Trophoblast cell (in vitro differentiated cells and primary cell): Measurements from ENCODE around the gene VSIG10.

Experiments
- DNase-seq, 2 donors: peaks; one replicate each; pipeline ENCODE4 v3.0.0-alpha.2; 2016
- H2AFZ ChIP-seq: 2 replicates; pipeline ENCODE4 v1.6.1; 2013; ENCODE audit warnings: low read length, moderate library complexity, mild to moderate bottlenecking; ENCODE audit not compliant: insufficient read depth, poor library complexity
- H2AK5ac ChIP-seq: 2 replicates; pipeline ENCODE4 v1.6.1; 2013; ENCODE audit warnings: mild to moderate bottlenecking, low read length
- H2BK120ac ChIP-seq: 2 replicates; pipeline ENCODE4 v1.6.1; 2013; ENCODE audit warnings: low read length, mild to moderate bottlenecking, moderate library complexity; ENCODE audit not compliant: insufficient read depth, poor library complexity
- H2BK12ac ChIP-seq: 2 replicates; pipeline ENCODE4 v1.6.1; 2013; ENCODE audit warnings: mild to moderate bottlenecking, low read length, moderate library complexity
- H2BK5ac ChIP-seq: 2 replicates; pipeline ENCODE4 v1.6.1; 2013; ENCODE audit warnings: low read length, low read depth, moderate library complexity, mild to moderate bottlenecking; ENCODE audit not compliant: poor library complexity
- H3K14ac ChIP-seq: 2 replicates; pipeline ENCODE4 v1.6.1; 2013; ENCODE audit warnings: mild to moderate bottlenecking, low read length
- H3K18ac ChIP-seq: 2 replicates; pipeline ENCODE4 v1.6.1; 2013; ENCODE audit warnings: mild to moderate bottlenecking, low read length
- H3K23ac ChIP-seq: 2 replicates; pipeline ENCODE4 v1.6.1; 2013; ENCODE audit warnings: low read length
- H3K27ac ChIP-seq: 2 replicates; pipeline ENCODE4 v1.5.1; 2013; ENCODE audit warnings: low read depth, mild to moderate bottlenecking, inconsistent platforms, low read length, moderate library complexity
- H3K27me3 ChIP-seq: 2 replicates; pipeline ENCODE4 v1.6.1; 2013; ENCODE audit warnings: inconsistent platforms, mild to moderate bottlenecking, low read length, moderate library complexity; ENCODE audit not compliant: insufficient read depth
- H3K36me3 ChIP-seq, 2 experiments: 1 replicate in 1 of 2; 2 replicates in 1 of 2; pipeline ENCODE4 v1.6.1; 2013; ENCODE audit warnings: low read length in 2 of 2, mild to moderate bottlenecking in 2 of 2, moderate library complexity in 1 of 2; ENCODE audit not compliant: insufficient read depth in 2 of 2, control insufficient read depth in 1 of 2
- H3K4ac ChIP-seq: 2 replicates; pipeline ENCODE4 v1.6.1; 2013; ENCODE audit warnings: low read depth, mild to moderate bottlenecking, low read length, moderate library complexity
- H3K4me1 ChIP-seq, 2 experiments: 1 replicate in 1 of 2; 2 replicates in 1 of 2; pipeline ENCODE4 v1.6.1; 2013; ENCODE audit warnings: low read length in 2 of 2, mild to moderate bottlenecking in 2 of 2, moderate library complexity in 1 of 2; ENCODE audit not compliant: insufficient read depth in 2 of 2, control insufficient read depth in 1 of 2
- H3K4me2 ChIP-seq: 2 replicates; pipeline ENCODE4 v1.6.1; 2013; ENCODE audit warnings: inconsistent platforms, mild to moderate bottlenecking, low read length, moderate library complexity
- H3K4me3 ChIP-seq: 2 replicates; pipeline ENCODE4 v1.5.1; 2013; ENCODE audit warnings: mild to moderate bottlenecking, low read depth, low read length, inconsistent platforms
- H3K79me1 ChIP-seq: one replicate; pipeline ENCODE4 v1.6.1; 2013; ENCODE audit warnings: low read length
- H3K79me2 ChIP-seq: 2 replicates; pipeline ENCODE4 v1.6.1; 2013; ENCODE audit warnings: low read length, mild to moderate bottlenecking; ENCODE audit not compliant: control insufficient read depth, insufficient read depth, poor library complexity
- H3K9ac ChIP-seq: 2 replicates; pipeline ENCODE4 v1.6.1; 2013; ENCODE audit warnings: mild to moderate bottlenecking, low read length
- H3K9me3 ChIP-seq: 2 replicates; pipeline ENCODE4 v1.6.1; 2013; ENCODE audit warnings: low read depth, mild to moderate bottlenecking, control low read depth, inconsistent platforms, low read length; ENCODE audit not compliant: insufficient read depth
- H4K12ac ChIP-seq: 2 replicates; pipeline ENCODE4 v1.6.1; 2013; ENCODE audit warnings: low read depth, mild to moderate bottlenecking, low read length, moderate library complexity
- H4K8ac ChIP-seq: 2 replicates; pipeline ENCODE4 v1.6.1; 2013; ENCODE audit warnings: low read depth, mild to moderate bottlenecking, low read length, moderate library complexity
- H4K91ac ChIP-seq: one replicate; pipeline ENCODE4 v1.6.1; 2013; ENCODE audit warnings: low read depth, mild to moderate bottlenecking, low read length, moderate library complexity
- WGBS: extraction: QIAGEN DNeasy Blood & Tissue Kit; methylation state at CpG from one replicate; pipeline ENCODE4 v1.1.7; 2013; ENCODE audit warnings: missing lambda C conversion rate; ENCODE audit not compliant: insufficient read length, insufficient coverage; ENCODE audit errors: extremely low coverage; 5-methylcytosine and 5-hydroxymethylcytosine counted together

VSIG10 gene

GRCh38 chr12:118044075-118044474 lies 59.7 kb downstream of the VSIG10 start:
- H4K91ac ChIP-seq = no peak overlapping the region
- no peak overlapping the region for H2AK5ac ChIP-seq
- H3K79me2 ChIP-seq = no peaks in the 10 kb centered on the region
- no peak for DNase-seq
- no peak overlapping the region for H2BK120ac ChIP-seq
- no peaks in the 10 kb centered on the region for H3K4me1 ChIP-seq
- no peak overlapping the region for H3K4me3 ChIP-seq
- no peak overlapping the region for H2BK5ac ChIP-seq
- no peak overlapping the region for H3K27ac ChIP-seq
- no peak overlapping the region for H3K18ac ChIP-seq
- no peak overlapping the region for H2AFZ ChIP-seq
- no peaks in the 10 kb centered on the region for H3K27me3 ChIP-seq
- H4K8ac ChIP-seq = no peak overlapping the region
- no peak overlapping the region for H3K9ac ChIP-seq
- no peak overlapping the region for H4K12ac ChIP-seq
- H2BK12ac ChIP-seq = no peak overlapping the region
- H3K36me3 ChIP-seq = peaks cover 35 to 40% of the 10 kb centered on the region in 2 experiments
- WGBS = no CpG with 5 or more reads among the region's 2 CpGs
- no peak overlapping the region for H3K23ac ChIP-seq
- H3K14ac ChIP-seq = no peak overlapping the region
- H3K9me3 ChIP-seq = peaks cover 3% of the 10 kb centered on the region
- H3K79me1 ChIP-seq = no peaks in the 10 kb centered on the region
- H3K4ac ChIP-seq = no peak overlapping the region
- H3K4me2 ChIP-seq = no peak overlapping the region

- no peaks in the 10 kb centered on the region for H3K27me3 ChIP-seq
- no peak overlapping the region for H3K9ac ChIP-seq
- no peak overlapping the region for H3K18ac ChIP-seq
- peaks cover 37 to 47% of the 10 kb centered on the region in 2 experiments for H3K36me3 ChIP-seq
- no peak overlapping the region for H4K91ac ChIP-seq
- no peak overlapping the region for H3K4me3 ChIP-seq
- no CpG with 5 or more reads among the region's 4 CpGs for WGBS
- peaks cover 3% of the 10 kb centered on the region for H3K9me3 ChIP-seq
- no peak overlapping the region for H2AFZ ChIP-seq
- H4K12ac ChIP-seq = no peak overlapping the region
- H3K27ac ChIP-seq = no peak overlapping the region
- peak in 1 of 2 donors; percentile 58 for DNase-seq
- H2BK5ac ChIP-seq = no peak overlapping the region
- no peak overlapping the region for H3K4me2 ChIP-seq
- no peak overlapping the region for H3K4ac ChIP-seq
- H3K23ac ChIP-seq = no peak overlapping the region
- H4K8ac ChIP-seq = no peak overlapping the region
- H3K79me2 ChIP-seq = no peaks in the 10 kb centered on the region
- no peaks in the 10 kb centered on the region for H3K4me1 ChIP-seq
- no peak overlapping the region for H2BK12ac ChIP-seq
- H3K14ac ChIP-seq = no peak overlapping the region
- no peak overlapping the region for H2AK5ac ChIP-seq
- H2BK120ac ChIP-seq = no peak overlapping the region
- no peaks in the 10 kb centered on the region for H3K79me1 ChIP-seq
Measured at GRCh38 chr12:118042091-118042490, 61.7 kb downstream of the VSIG10 start.

- H3K4me2 ChIP-seq = no peak overlapping the region
- no peak overlapping the region for H2AFZ ChIP-seq
- no peak overlapping the region for H2BK12ac ChIP-seq
- H2BK5ac ChIP-seq = no peak overlapping the region
- H2BK120ac ChIP-seq = no peak overlapping the region
- no peaks in the 10 kb centered on the region for H3K79me2 ChIP-seq
- peaks cover 3% of the 10 kb centered on the region for H3K79me1 ChIP-seq
- H3K27ac ChIP-seq = no peak overlapping the region
- no peak overlapping the region for H3K9ac ChIP-seq
- no peaks in the 10 kb centered on the region for H3K27me3 ChIP-seq
- peaks cover 2% of the 10 kb centered on the region for H3K9me3 ChIP-seq
- H2AK5ac ChIP-seq = no peak overlapping the region
- no peak for DNase-seq
- H3K4me3 ChIP-seq = no peak overlapping the region
- WGBS = no CpG with 5 or more reads among the region's 6 CpGs
- peaks cover 45 to 58% of the 10 kb centered on the region in 2 experiments for H3K36me3 ChIP-seq
- no peak overlapping the region for H3K14ac ChIP-seq
- no peak overlapping the region for H3K18ac ChIP-seq
- H3K4ac ChIP-seq = no peak overlapping the region
- H3K23ac ChIP-seq = no peak overlapping the region
- H3K4me1 ChIP-seq = peaks cover 6 to 10% of the 10 kb centered on the region in 2 experiments
- H4K12ac ChIP-seq = no peak overlapping the region
- no peak overlapping the region for H4K8ac ChIP-seq
- H4K91ac ChIP-seq = no peak overlapping the region
Measured at GRCh38 chr12:118038137-118038536, 65.7 kb downstream of the VSIG10 start.

DNA sequence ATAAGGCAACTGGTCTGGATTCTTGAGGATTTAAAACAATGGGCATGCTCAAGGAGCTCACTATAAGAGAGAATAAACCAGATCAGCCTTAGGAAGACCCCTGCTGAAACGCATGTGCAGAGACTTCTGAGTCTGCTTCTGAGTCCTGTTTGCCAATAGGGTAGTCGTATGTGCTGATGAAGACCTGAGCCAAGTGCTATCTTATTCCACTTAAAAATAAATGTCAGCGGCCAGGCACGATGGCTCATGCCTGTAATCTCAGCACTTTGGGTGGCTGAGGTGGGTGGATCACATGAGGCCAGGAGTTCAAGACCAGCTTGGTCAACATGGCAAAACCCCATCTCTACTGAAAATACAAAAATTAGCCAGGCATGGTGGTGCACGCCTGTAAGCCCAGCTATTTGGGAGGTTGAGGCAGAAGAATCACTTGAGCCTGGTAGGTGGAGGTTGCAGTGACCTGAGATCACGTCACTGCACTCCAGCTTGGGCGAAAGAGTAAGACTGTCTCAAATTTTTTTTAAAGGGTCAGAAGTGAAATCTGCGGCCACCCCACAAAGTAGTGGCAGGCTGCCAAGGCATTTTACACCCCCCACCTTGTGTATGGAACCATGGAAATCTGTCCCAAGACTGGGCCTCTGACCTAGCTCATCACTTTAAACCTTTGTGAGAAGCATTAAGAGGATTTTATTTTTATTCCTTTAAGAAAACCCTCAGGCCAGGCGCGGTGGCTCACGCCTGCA lies 67.0 kb downstream of the VSIG10 start:
- Histone ChIP-seq H3K27ac (no peak overlapping the region), H4K12ac (no peak overlapping the region), H3K4me2 (no peak overlapping the region), H4K8ac (no peak overlapping the region), H3K9me3 (no peaks in the 10 kb centered on the region), H2AFZ (no peak overlapping the region), H3K27me3 (no peaks in the 10 kb centered on the region), H3K18ac (no peak overlapping the region), H2BK12ac (no peak overlapping the region), H3K9ac (no peak overlapping the region), H3K4me3 (no peak overlapping the region), H3K79me1 (peaks cover 4% of the 10 kb centered on the region), H2BK120ac (no peak overlapping the region), H3K4me1 (peaks cover 6 to 10% of the 10 kb centered on the region in 2 experiments), H2AK5ac (no peak overlapping the region), H3K14ac (no peak overlapping the region), H3K4ac (no peak overlapping the region), H3K79me2 (no peaks in the 10 kb centered on the region), H3K23ac (no peak overlapping the region), H2BK5ac (no peak overlapping the region), H3K36me3 (peaks cover 42 to 54% of the 10 kb centered on the region in 2 experiments), H4K91ac (no peak overlapping the region)
- no peak for DNase-seq
- no CpG with 5 or more reads among the region's 11 CpGs for WGBS
